GM18505 (cell line): ENCODE results near the gene PDE4D.

Source experiments
- ATAC-seq: cut with Tn5 transposase; IDR thresholded peaks from one replicate; pipeline ENCODE4 v1.9.1; 2021; ENCODE audit not compliant: unreplicated experiment
- POLR2A ChIP-seq: IDR thresholded peaks from 4 replicates; pipeline ENCODE4 v1.6.1; 2011; ENCODE audit warnings: borderline replicate concordance; ENCODE audit not compliant: insufficient read depth, insufficient read length; ENCODE audit errors: extremely low read depth

The PDE4D gene

GRCh38 chr5:59501316-59501715 lies 392.2 kb downstream of the PDE4D start:
- ATAC-seq: no peak
- no peak for TF ChIP-seq POLR2A

- no peak for TF ChIP-seq POLR2A
- ATAC-seq: no peak
These were observed 393.5 kb downstream of the PDE4D start for GRCh38 chr5:59500014-59500413.

- TF ChIP-seq POLR2A: no peak
- ATAC-seq: no peak
These were observed 396.3 kb downstream of the PDE4D start for GRCh38 chr5:59497207-59497606.

- ATAC-seq: no peak
These were observed 396.9 kb downstream of the PDE4D start for GRCh38 chr5:59496524-59497134.

GRCh38 chr5:59491945-59492344 lies 401.6 kb downstream of the PDE4D start:
- no peak for ATAC-seq
- TF ChIP-seq POLR2A: no peak

More at GRCh38 chr5:59496524-59497134, 396.9 kb downstream of the PDE4D start:
- no peak for TF ChIP-seq POLR2A

- TF ChIP-seq POLR2A: no peak
- no peak for ATAC-seq
These were observed 404.0 kb downstream of the PDE4D start for GRCh38 chr5:59489551-59489950.

GRCh38 chr5:59487772-59488729 lies 405.5 kb downstream of the PDE4D start:
- ATAC-seq: no peak

GRCh38 chr5:59487068-59487686 lies 406.3 kb downstream of the PDE4D start:
- TF ChIP-seq POLR2A: no peak
- no peak for ATAC-seq

More at GRCh38 chr5:59487772-59488729, 405.5 kb downstream of the PDE4D start:
- no peak for TF ChIP-seq POLR2A

GRCh38 chr5:59486508-59486907 lies 407.0 kb downstream of the PDE4D start:
- TF ChIP-seq POLR2A: no peak
- ATAC-seq: no peak

- no peak for TF ChIP-seq POLR2A
- no peak for ATAC-seq
These were observed 407.7 kb downstream of the PDE4D start for GRCh38 chr5:59485629-59486439.

- no peak for TF ChIP-seq POLR2A
- no peak for ATAC-seq
These were observed 408.4 kb downstream of the PDE4D start for GRCh38 chr5:59485107-59485506.

GRCh38 chr5:59484618-59485017 lies 408.9 kb downstream of the PDE4D start:
- no peak for ATAC-seq
- TF ChIP-seq POLR2A: no peak
